Right atrium auricular region (tissue), 2 donors: Measurements from ENCODE around the gene ZCCHC10. TPM values are rescaled to one million over a fixed set of nuclear protein-coding genes. Genes with fewer than 3 reads are reported as not detected.
"Not testable (repeated sequence)": the region's sequence is repeated elsewhere in the genome, so short reads cannot be mapped to it uniquely, and the experiment has no call there.

Experiments used
- DNase-seq: peaks from one replicate; pipeline ENCODE4 v3.0.0-alpha.2; 2019; ENCODE audit warnings: low spot score
- H3K27ac ChIP-seq, 2 donors: fragments of 200-600 bp; sonication (generic); 1 replicate in 1 of 2; 2 replicates in 1 of 2; pipeline ENCODE4 v1.5.1; 2016 to 2019
- H3K27me3 ChIP-seq, 2 donors: fragments of 200-600 bp; sonication (generic); one replicate each; pipeline versions ENCODE4 v1.5.1 to v1.6.0; 2017 to 2019
- H3K36me3 ChIP-seq: fragments of 200-600 bp; sonication (generic); one replicate; pipeline ENCODE4 v1.5.1; 2016
- H3K4me1 ChIP-seq, 2 donors: fragments of 200-600 bp; sonication (generic); one replicate each; pipeline versions ENCODE4 v1.5.1 to v1.6.0; 2017 to 2019
- H3K4me3 ChIP-seq, 2 donors: fragments of 200-600 bp; sonication (generic); 1 replicate in 1 of 2; 2 replicates in 1 of 2; pipeline ENCODE4 v1.5.1; 2017 to 2019; ENCODE audit warnings: mild to moderate bottlenecking in 1 of 2, moderate library complexity in 1 of 2
- H3K9me3 ChIP-seq, 2 donors: fragments of 200-600 bp; sonication (generic); one replicate each; pipeline ENCODE4 v1.5.1; 2019
- CTCF ChIP-seq, 2 donors: fragments of 200-600 bp; sonication (generic); IDR thresholded peaks; one replicate each; pipeline ENCODE4 v1.5.1; 2019; ENCODE audit warnings: antibody characterized with exemption in 2 of 2
- total RNA-seq, 2 donors: library from RNA; depleted of rRNA; stranded (reverse); fragments of >200 nt; gene quantifications; one replicate each; pipeline ENCODE4 v1.1.0, GENCODE V29; 2016

ZCCHC10 gene
- total RNA-seq, 2 donors from 2014 or later, result 18.4 to 18.8 TPM

DNA sequence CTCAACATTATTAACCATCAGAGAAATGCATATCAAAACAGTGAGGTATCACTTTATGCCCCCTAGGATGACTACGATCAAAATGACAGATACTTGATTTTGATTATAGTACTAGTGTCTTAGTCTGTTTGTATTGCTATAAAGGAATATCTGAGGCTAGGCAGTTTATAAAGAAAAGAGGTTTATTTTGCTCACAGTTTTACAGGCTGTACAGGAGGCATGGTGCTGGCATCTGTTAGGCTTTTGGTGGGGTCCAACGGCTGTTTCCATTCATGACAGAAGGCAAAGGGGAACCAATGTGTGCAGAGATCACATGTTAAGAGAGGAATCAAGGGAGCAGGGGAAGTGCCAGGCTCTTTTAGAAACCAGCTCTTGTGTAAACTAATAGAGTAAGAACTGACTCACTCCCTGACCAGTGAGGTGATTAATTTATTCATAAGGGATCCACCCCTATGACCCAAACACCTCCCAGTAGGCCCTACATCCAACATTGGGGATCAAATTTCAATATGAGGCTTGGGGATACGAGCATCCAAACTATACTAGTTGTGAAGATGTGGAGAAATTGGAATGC, 46.9 kb downstream of the ZCCHC10 start:
- Histone ChIP-seq H3K36me3 (no peaks in the 10 kb centered on the region), H3K27ac (no peak overlapping the region), H3K4me3 (no peak overlapping the region), H3K4me1 (no peaks in the 10 kb centered on the region), H3K27me3 (no peaks in the 10 kb centered on the region), H3K9me3 (no peaks in the 10 kb centered on the region)
- DNase-seq, result no peak
- no peak for TF ChIP-seq CTCF (IDR thresholded peaks at IDR 0.05)

GRCh38 chr5:132976852-132977251, 49.5 kb downstream of the ZCCHC10 start:
- no peak for TF ChIP-seq CTCF (IDR thresholded peaks at IDR 0.05)
- H3K4me3 ChIP-seq, result no peak overlapping the region
- H3K27me3 ChIP-seq, result no peaks in the 10 kb centered on the region
- no peak overlapping the region for H3K27ac ChIP-seq
- H3K9me3 ChIP-seq, result no peaks in the 10 kb centered on the region
- no peak for DNase-seq
- no peaks in the 10 kb centered on the region for H3K4me1 ChIP-seq
- no peaks in the 10 kb centered on the region for H3K36me3 ChIP-seq

DNA sequence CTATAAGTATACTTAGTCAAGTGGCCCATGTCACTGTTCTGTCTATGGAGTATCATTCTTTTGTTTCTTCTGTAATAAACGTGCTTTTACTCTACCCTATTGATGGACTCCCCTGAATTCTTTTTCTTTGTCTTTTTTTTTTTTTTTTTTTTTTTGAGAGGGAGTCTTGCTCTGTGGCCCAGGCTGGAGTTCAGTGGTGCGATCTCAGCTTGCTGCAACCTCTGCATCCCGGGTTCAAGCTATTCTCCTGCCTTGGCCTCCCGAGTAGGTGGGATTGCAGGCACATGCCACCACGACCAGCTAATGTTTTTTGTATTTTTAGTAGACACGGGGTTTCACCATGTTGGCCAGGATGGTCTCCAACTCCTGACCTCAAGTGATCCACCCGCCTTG, 53.9 kb downstream of the ZCCHC10 start:
- not testable (repeated sequence) for DNase-seq, H3K4me1 ChIP-seq

GRCh38 chr5:132971483-132972435, 54.6 kb downstream of the ZCCHC10 start:
- no peaks in the 10 kb centered on the region for H3K4me1 ChIP-seq
- H3K9me3 ChIP-seq, result no peaks in the 10 kb centered on the region
- no peak for DNase-seq
- H3K27ac ChIP-seq, result no peak overlapping the region
- no peak overlapping the region for H3K4me3 ChIP-seq
- no peaks in the 10 kb centered on the region for H3K36me3 ChIP-seq
- no peak for TF ChIP-seq CTCF (IDR thresholded peaks at IDR 0.05)
- no peaks in the 10 kb centered on the region for H3K27me3 ChIP-seq

More for the DNA sequence above, 53.9 kb downstream of the ZCCHC10 start:
- not testable (repeated sequence) for H3K27ac ChIP-seq, H3K4me3 ChIP-seq, H3K36me3 ChIP-seq, H3K27me3 ChIP-seq, H3K9me3 ChIP-seq

DNA sequence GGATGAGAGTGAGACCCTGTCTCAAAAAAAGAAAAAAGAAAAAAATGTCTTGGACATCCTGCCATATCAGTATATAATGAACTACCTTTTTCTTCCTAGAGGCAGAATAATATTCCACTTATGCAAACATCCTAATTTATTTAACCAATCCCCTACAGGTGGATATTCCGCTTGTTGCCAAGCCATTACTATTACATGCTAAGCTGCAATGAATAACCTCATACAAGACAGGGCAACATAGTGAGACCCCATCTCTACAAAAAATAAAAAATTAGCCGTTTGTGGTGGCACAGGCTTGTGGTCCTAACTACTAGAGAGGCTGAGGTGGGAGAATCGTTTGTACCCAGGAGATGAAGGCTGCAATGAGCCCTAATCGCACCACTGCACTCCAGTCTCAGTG, 61.2 kb downstream of the ZCCHC10 start:
- DNase-seq, result no peak

More for the DNA sequence above, 61.2 kb downstream of the ZCCHC10 start:
- Histone ChIP-seq H3K4me3 (no peak overlapping the region), H3K27me3 (no peaks in the 10 kb centered on the region), H3K27ac (no peak overlapping the region), H3K4me1 (peaks cover 0 to 21% of the 10 kb centered on the region in 2 donors), H3K36me3 (no peaks in the 10 kb centered on the region), H3K9me3 (no peaks in the 10 kb centered on the region)
- TF ChIP-seq CTCF (IDR thresholded peaks at IDR 0.05), result no peak
